T-helper 1 cell (primary cell): ENCODE data around the gene PTPRA.

Source experiments
- DNase-seq, 5 donors: peaks; one replicate each; pipeline ENCODE4 v3.0.0-alpha.2; 2012 to 2020

PTPRA gene

GRCh38 chr20:2851086-2851485 lies 22.2 kb upstream of the PTPRA start:
- DNase-seq: no peak

DNA sequence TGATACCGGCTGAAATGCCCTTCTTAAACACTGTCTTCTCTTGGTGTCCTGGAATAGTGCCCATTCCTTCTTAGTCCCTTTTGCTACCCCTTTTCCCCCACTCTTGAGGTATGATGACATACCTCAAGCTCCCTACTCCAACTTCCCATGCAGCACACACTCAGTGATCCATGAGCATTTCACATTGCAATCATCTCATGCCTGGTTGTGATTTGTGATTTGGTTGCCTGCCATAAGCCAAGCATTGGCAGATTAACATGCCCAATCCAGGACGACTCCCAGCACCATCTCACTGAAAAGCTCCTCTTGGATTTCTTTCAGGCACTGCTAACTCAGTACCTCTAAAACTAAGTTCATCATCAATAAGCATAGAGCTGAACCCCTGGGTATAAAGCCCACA lies 14.7 kb upstream of the PTPRA start:
- DNase-seq: no peak

DNA sequence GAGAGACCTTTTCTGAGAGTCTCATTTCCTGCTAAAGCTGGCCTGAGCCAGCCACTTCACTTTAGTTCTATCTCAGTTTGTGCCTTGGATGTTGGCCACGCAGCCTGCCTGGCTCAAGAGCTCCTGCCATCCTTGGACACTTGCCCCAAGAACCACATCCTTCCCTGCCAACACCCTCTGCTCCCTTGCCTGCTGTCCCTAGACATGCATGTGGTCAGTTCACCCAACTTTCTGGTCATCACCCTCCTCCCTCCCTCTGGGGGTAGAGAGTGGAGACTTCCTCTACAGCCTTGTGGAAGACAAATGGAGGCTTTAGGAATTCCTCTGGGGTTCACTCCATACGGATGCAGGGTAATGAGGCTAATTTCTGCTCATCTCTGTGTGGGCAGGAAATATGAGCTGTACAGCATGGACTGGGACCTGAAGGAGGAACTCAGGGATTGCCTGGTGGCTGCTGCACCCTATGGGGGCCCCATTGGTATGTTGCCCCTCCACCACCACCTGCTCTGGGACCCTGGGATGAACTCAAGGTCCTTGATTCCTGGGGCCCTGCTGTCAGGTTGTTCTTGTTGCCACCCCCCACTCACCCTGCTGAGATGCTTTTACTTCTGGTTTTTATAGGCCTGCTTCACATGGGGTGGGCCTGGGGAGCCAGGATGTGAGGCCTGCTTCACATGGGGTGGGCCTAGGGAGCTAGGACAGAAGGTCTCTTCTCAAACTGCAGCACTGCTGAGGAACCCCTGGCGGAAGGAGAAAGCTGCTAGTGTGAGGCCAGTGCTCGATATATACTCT lies 13.8 kb upstream of the PTPRA start:
- no peak for DNase-seq

DNA sequence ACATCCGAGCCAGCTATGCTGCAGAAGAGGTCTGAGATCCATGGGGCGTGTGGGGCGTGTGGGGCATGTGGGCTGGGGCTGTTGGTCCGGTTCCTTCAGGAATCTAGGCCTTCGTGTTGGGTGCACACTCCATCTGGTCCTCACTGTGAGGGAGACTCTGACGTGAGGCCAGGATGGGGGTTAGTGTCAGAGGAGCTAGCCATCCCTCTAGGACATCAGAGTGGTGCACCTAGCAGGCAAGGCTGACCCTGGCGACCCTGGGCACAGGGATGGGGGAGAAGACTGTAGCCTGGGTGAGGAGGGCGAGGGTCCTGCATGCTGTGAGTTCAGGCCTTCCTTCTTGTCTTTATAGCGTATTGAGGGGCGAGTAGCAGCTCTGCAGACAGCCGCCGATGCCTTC lies 8.7 kb upstream of the PTPRA start:
- DNase-seq: no peak

DNA sequence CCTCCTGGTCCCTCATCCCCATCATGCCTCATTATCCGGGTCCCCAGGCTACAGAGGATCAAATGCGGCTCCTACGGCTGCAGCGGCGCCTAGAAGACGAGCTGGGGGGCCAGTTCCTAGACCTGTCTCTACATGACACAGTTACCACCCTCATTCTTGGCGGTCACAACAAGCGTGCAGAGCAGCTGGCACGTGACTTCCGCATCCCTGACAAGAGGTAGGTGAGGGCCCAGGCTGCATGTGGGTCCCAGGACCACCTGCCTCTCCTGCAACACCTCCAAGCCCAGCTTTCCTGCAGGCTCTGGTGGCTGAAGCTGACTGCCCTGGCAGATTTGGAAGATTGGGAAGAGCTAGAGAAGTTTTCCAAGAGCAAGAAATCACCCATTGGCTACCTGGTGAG lies 8.2 kb upstream of the PTPRA start:
- no peak for DNase-seq

DNA sequence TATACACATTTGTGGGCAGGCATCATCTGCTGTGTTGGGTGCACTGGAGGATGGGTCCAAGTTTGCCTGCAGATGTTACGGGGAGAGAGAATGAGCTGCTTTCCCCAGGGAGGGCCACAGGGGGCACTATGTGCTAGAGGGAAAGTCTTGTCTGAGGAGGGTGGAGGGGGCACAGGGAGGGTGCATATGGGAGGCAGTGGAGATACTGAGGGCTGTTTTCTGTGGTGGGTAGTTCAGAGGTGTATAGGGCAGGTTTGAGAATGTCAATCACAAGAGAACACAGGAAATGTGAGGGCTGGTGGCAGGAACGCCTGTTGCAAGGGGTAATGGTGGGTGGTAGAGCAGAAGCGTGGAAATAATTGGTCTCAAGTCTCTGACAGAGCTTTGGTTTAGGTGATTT lies 7.7 kb upstream of the PTPRA start:
- no peak for DNase-seq

GRCh38 chr20:2866236-2866635 lies 7.0 kb upstream of the PTPRA start:
- DNase-seq: no peak

- no peak for DNase-seq
Observed at GRCh38 chr20:2867081-2867864, 6.0 kb upstream of the PTPRA start.

- no peak for DNase-seq
Observed at GRCh38 chr20:2869381-2869780, 3.9 kb upstream of the PTPRA start.

GRCh38 chr20:2871111-2871465 lies 2.2 kb upstream of the PTPRA start:
- DNase-seq: no peak

DNA sequence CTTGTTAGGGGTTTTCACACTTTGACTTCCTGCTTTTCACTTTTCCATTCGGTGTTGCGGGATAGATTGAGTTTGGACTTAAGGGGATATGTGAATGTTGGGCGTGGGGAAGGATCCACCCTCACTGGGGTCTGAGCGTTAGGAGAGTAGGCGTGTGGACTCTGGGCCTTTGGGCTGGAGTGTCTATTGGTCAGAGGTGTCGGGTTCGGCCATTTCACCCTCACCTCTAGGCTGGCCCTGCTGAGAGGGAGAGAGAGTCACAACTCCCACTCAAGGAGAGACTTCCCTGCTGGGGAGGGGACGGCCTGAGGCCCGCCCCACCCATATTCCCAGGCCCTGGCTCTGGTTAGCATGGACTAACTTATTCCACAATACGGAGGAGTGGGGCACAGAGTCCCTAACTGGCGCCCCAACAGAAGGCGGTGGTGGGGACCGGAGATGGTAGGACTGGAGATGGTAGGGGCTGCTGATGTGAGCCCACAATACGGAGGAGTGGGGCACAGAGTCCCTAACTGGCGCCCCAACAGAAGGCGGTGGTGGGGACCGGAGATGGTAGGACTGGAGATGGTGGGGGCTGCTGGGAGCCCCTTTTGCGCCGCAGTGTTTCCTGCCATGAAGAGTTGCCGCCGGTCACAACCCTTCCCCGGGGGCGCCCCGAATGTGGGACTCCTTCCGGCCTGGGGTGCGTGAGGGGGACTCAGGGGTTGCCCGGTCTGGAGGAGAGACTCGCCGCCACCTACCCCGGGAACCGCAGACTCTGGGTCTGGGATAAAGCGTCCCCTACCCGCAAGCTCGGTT lies 1.4 kb upstream of the PTPRA start:
- peak in 2 of 5 donors; percentile 7 to 8 for DNase-seq

- peak; percentile 46 to 79 (median 71) for DNase-seq
Observed at GRCh38 chr20:2872459-2873009, 747 bp upstream of the PTPRA start.

DNA sequence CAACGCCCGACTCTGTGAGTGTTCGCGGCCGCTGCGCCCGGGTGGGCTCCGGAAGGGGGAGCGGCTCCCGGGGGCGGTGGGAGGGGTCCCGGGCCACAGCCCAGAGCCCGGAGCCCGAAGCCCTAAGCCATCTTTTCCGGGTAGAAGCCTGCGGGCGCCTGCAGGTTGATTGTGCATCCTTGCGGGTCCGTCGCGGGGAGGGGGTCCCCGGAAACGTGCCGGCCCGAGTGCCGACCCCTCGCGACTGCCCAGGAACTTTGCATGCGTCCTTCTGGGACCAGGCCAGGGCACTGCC lies 413 bp downstream of the PTPRA start:
- DNase-seq: peak; percentile 40 to 65 (median 48)

DNA sequence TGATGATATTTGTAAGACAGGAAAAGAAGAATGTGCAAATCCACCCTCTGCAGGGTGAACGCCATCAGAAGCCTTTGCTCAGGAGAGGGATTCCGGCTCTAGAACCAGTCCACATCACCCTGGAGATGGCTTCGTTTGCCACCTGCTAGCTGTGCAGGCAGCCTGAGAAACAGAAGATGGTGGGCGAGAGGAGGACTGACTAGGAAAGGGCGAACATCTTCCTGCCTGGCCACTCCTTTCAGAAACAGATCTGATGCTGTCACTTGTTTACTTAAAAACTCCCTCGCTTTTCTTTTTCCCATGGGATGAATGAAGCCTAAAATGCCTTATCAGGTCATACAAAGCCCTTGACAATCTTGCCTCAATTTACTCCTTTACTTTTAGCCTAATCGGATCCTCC lies 1.2 kb downstream of the PTPRA start:
- peak in 1 of 5 donors; percentile 19 for DNase-seq

GRCh38 chr20:2875690-2876203 lies 2.5 kb downstream of the PTPRA start:
- DNase-seq: no peak

DNA sequence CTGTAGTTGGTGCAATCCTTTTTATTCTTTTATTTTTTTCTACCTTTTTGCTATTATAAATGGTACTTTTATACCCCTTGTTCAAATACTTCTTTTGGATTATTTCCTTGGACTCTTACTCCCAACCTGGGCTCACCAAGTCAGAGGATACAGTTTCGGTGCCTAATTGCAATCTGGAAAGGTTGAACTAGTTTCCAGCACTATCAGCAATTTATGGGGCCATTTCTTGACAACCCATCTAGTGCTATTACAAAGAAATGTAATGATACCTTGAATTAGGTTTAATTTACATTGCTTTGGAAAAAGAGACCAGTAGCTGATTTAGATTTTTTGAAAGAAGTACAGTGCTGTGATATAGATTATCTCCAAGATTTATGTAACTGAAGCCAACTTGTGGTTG lies 5.2 kb downstream of the PTPRA start:
- no peak for DNase-seq

- no peak for DNase-seq
Observed at GRCh38 chr20:2879146-2879545, 5.9 kb downstream of the PTPRA start.

GRCh38 chr20:2880650-2881049 lies 7.4 kb downstream of the PTPRA start:
- DNase-seq: no peak

- DNase-seq: no peak
Observed at GRCh38 chr20:2883726-2884637, 10.7 kb downstream of the PTPRA start.

DNA sequence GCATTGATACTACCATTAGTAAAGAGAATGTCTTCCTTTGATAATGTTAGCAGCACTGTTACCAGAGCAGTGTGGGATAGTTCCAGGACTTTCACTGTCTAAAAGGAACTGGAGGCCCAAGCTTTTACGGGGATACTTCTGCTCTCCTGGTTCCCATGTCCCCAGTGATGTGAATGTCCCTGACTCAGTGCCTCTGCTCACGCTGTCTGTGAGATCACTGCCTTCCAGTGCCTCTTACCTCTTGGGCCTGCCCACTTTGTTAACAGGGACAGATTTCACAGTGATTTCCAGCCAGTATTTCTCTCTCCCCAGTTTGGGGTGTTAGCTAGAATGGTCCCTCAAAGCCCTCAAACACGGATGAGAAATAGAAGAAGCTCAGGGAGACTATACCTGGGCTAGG lies 14.4 kb downstream of the PTPRA start:
- DNase-seq: no peak

DNA sequence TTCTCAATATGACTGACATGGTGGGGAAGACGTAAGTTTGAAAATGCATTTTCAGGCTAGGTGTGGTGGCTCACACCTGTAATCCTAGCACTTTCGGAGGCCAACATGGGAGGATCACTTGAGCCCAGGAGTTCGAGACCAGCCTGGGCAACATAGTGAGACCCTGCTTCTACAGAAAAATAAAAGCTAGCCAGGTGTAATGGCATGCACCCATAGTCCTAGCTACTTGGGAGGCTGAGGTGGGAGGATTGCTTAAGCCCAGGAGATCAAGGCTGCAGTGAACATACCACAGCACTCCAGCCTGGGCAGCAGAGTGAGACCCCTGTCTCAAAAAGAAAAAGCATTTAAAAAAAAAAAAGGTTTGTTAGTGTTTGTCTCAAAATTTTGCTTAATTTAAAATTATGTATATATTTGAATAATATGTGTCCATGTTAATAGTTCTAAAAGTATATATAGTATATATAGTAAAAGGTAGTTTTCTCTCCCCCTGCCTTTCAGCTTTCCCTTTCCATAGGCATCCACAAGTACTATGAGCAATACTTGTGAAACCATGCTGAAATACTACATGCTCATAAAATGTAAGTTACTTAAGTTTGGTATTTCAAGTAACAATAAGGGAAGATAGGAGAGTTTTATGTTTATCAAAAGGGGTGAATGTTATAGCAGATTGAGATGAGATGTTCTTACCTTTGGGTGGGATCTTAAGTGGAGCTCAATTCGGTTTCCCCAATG lies 15.1 kb downstream of the PTPRA start:
- no peak for DNase-seq
